Measurements from ENCODE around the gene IGSF3. TPM values are rescaled to one million over a fixed set of nuclear protein-coding genes. Genes with fewer than 3 reads are reported as not detected.
"Not testable (repeated sequence)": the region's sequence is repeated elsewhere in the genome, so short reads cannot be mapped to it uniquely, and the experiment has no call there.

The IGSF3 gene
- total and polyA plus RNA-seq, 2 of the 13 experiments (the other 11 are each of a cell fraction or from before 2014, with no cell fraction given): 0.11 to 0.16 TPM

- Histone ChIP-seq H3K9ac (ENCODE audit: insufficient read depth, low read depth, low read length) (no peak overlapping the region), H3K36me3 (replicated peaks in 1 of 2; ENCODE audit: control insufficient read depth in 1 of 2, insufficient read depth in 2 of 2, low read length in 2 of 2) (peaks cover 0 to 4% of the 10 kb centered on the region in 2 experiments; a peak in 1 of 5 replicates), H3K9me3 (ENCODE audit: low read length) (peaks cover 13% of the 10 kb centered on the region), H3K4me1 (ENCODE audit: insufficient read depth, low read length) (peaks cover 12% of the 10 kb centered on the region), H3K79me2 (ENCODE audit: insufficient read depth, low read length) (peaks cover 2% of the 10 kb centered on the region), H3K4me2 (ENCODE audit: low read depth, low read length) (no peak overlapping the region), H3K27me3 (ENCODE audit: control insufficient read depth in 1 of 2, insufficient read depth in 2 of 2, low read length in 2 of 2) (no peaks in the 10 kb centered on the region), H3K27ac (ENCODE audit: extremely low read length, insufficient read depth, low read length) (no peak overlapping the region), H2AFZ (ENCODE audit: low read length) (no peak overlapping the region), H4K20me1 (ENCODE audit: insufficient read depth, low read length) (no peaks in the 10 kb centered on the region; the same call in 1 of the 2 replicates), H3K4me3 (replicated peaks in 1 of 3; ENCODE audit: insufficient read depth in 1 of 3, low read depth in 2 of 3, low read length in 3 of 3) (no peak overlapping the region)
- ATAC-seq (no peak), DNase-seq (ENCODE audit: low spot score) (no peak), FAIRE-seq (no peak)
- BruUV-seq (replicated peaks): no TSS peak
- CTCF ChIA-PET (ENCODE audit: low intra/inter-chr PET ratio, low total read pairs): no interaction called here
- in situ Hi-C loops (cut with HindIII; ENCODE audit: extremely low pct_ligation_motif_present, low pct_unique_long_range_greater_than_20kb) (no loop called here), intact Hi-C loops (cut with micrococcal nuclease; ENCODE audit: unreplicated experiment) (no loop called here)
- POLR2A ChIA-PET: no interaction called here
- no peak for TF ChIP-seq KLF9 (CRISPR knock-in tag; IDR thresholded peaks at IDR 0.05; ENCODE audit: low read depth)
- 88% methylated on average over 1 of the region's 1 CpG for WGBS (ENCODE audit: low lambda C conversion rate)
These were observed 103.1 kb downstream of the IGSF3 start for GRCh38 chr1:116564426-116564825.

- H3K36me3 ChIP-seq (replicated peaks in 1 of 2; ENCODE audit: control insufficient read depth in 1 of 2, insufficient read depth in 2 of 2, low read length in 2 of 2); H3K4me1 ChIP-seq (ENCODE audit: insufficient read depth, low read length); POLR2A ChIA-PET; H3K27ac ChIP-seq (ENCODE audit: extremely low read length, insufficient read depth, low read length); in situ Hi-C loops (cut with HindIII; ENCODE audit: extremely low pct_ligation_motif_present, low pct_unique_long_range_greater_than_20kb); H3K9ac ChIP-seq (ENCODE audit: insufficient read depth, low read depth, low read length); H3K4me3 ChIP-seq (replicated peaks in 1 of 3; ENCODE audit: insufficient read depth in 1 of 3, low read depth in 2 of 3, low read length in 3 of 3); DNase-seq (ENCODE audit: low spot score); H2AFZ ChIP-seq (ENCODE audit: low read length); CTCF ChIA-PET (ENCODE audit: low intra/inter-chr PET ratio, low total read pairs); H3K4me2 ChIP-seq (ENCODE audit: low read depth, low read length); H3K79me2 ChIP-seq (ENCODE audit: insufficient read depth, low read length); H4K20me1 ChIP-seq (ENCODE audit: insufficient read depth, low read length); FAIRE-seq; intact Hi-C loops (cut with micrococcal nuclease; ENCODE audit: unreplicated experiment); ATAC-seq; BruUV-seq (replicated peaks); H3K27me3 ChIP-seq (ENCODE audit: control insufficient read depth in 1 of 2, insufficient read depth in 2 of 2, low read length in 2 of 2): not testable (repeated sequence)
- WGBS (ENCODE audit: low lambda C conversion rate): 94% methylated on average over 4 of the region's 4 CpGs
- H3K9me3 ChIP-seq (ENCODE audit: low read length): peaks cover 13% of the 10 kb centered on the region
These were observed 105.1 kb downstream of the IGSF3 start for GRCh38 chr1:116562465-116562864.

- Histone ChIP-seq H3K4me3 (replicated peaks in 1 of 3; ENCODE audit: insufficient read depth in 1 of 3, low read depth in 2 of 3, low read length in 3 of 3) (no peak overlapping the region), H4K20me1 (ENCODE audit: insufficient read depth, low read length) (no peaks in the 10 kb centered on the region), H3K36me3 (replicated peaks in 1 of 2; ENCODE audit: control insufficient read depth in 1 of 2, insufficient read depth in 2 of 2, low read length in 2 of 2) (peaks cover 0 to 4% of the 10 kb centered on the region in 2 experiments; a peak in 1 of 5 replicates), H3K4me1 (ENCODE audit: insufficient read depth, low read length) (no peaks in the 10 kb centered on the region), H3K27ac (ENCODE audit: extremely low read length, insufficient read depth, low read length) (no peak overlapping the region), H3K9ac (ENCODE audit: insufficient read depth, low read depth, low read length) (no peak overlapping the region), H3K9me3 (ENCODE audit: low read length) (peaks cover 13% of the 10 kb centered on the region), H3K4me2 (ENCODE audit: low read depth, low read length) (no peak overlapping the region), H3K27me3 (ENCODE audit: control insufficient read depth in 1 of 2, insufficient read depth in 2 of 2, low read length in 2 of 2) (no peaks in the 10 kb centered on the region), H2AFZ (ENCODE audit: low read length) (no peak overlapping the region), H3K79me2 (ENCODE audit: insufficient read depth, low read length) (peaks cover 2% of the 10 kb centered on the region)
- ChIA-PET POLR2A (no interaction called here), CTCF (ENCODE audit: low intra/inter-chr PET ratio, low total read pairs) (no interaction called here)
- intact Hi-C loops (cut with micrococcal nuclease; ENCODE audit: unreplicated experiment) (no loop called here), in situ Hi-C loops (cut with HindIII; ENCODE audit: extremely low pct_ligation_motif_present, low pct_unique_long_range_greater_than_20kb) (no loop called here)
- FAIRE-seq: no peak
- no peak for TF ChIP-seq ZSCAN21 (CRISPR knock-in tag; IDR thresholded peaks at IDR 0.05; ENCODE audit: borderline replicate concordance)
- TF ChIP-seq ZNF740 (CRISPR knock-in tag; IDR thresholded peaks at IDR 0.05): no peak
- ATAC-seq: no peak
- BruUV-seq (replicated peaks): no TSS peak
- no peak for DNase-seq (ENCODE audit: low spot score)
These were observed 106.0 kb downstream of the IGSF3 start for GRCh38 chr1:116561563-116561962.
